H1 (cell line): ENCODE measurements around the gene SLC66A3. TPM values are rescaled to one million over a fixed set of nuclear protein-coding genes. Genes with fewer than 3 reads are reported as not detected.
A peak's percentile ranks its signal among the peaks of the same experiment; 100 is the strongest.

ENCODE experiments used
- CTCF ChIA-PET: fragments of 300-600 bp; sonication (Branson Sonifier 250); formaldehyde crosslinking; loops from one replicate; lab custom pipeline; 2021; ENCODE audit not compliant: partially characterized antibody; lab: Charles Lee
- POLR2A ChIA-PET: fragments of 300-600 bp; sonication (Branson Sonifier 250); formaldehyde crosslinking; loops from one replicate; lab custom pipeline; 2021; ENCODE audit warnings: inconsistent platforms; ENCODE audit not compliant: partially characterized antibody; lab: Charles Lee
- DNase-seq, 2 experiments: peaks; one replicate each; pipeline versions ENCODE4 v3.0.0 to v3.0.0-alpha.2; 2010 to 2022; ENCODE audit warnings: low spot score in 2 of 2, low read depth in 1 of 2, mixed read lengths in 1 of 2
- FAIRE-seq: peaks from 2 replicates; lab custom pipeline; 2011; peaks lifted over from hg19 to GRCh38; lab: Jason Lieb, UNC
- H2AFZ ChIP-seq: 2 replicates; pipeline ENCODE4 v1.8.1; 2012; ENCODE audit warnings: low read length, inconsistent platforms
- H2AK5ac ChIP-seq: 2 replicates; pipeline ENCODE4 v1.6.1; 2013; ENCODE audit warnings: low read depth, low read length
- H2BK120ac ChIP-seq: replicated peaks from 2 replicates; pipeline ENCODE3; 2013; ENCODE audit warnings: low read depth, low read length, inconsistent platforms
- H2BK12ac ChIP-seq: 2 replicates; pipeline ENCODE4 v1.6.1; 2013; ENCODE audit warnings: low read depth, low read length
- H2BK15ac ChIP-seq: 2 replicates; pipeline ENCODE4 v1.6.1; 2013; ENCODE audit warnings: low read length
- H2BK20ac ChIP-seq: 2 replicates; pipeline ENCODE4 v1.6.1; 2013; ENCODE audit warnings: low read length
- H2BK5ac ChIP-seq: 2 replicates; pipeline ENCODE4 v1.6.1; 2013; ENCODE audit warnings: low read depth, low read length
- H3K14ac ChIP-seq: 2 replicates; pipeline ENCODE4 v1.6.1; 2013; ENCODE audit warnings: inconsistent platforms; ENCODE audit not compliant: insufficient read length
- H3K18ac ChIP-seq: 2 replicates; pipeline ENCODE4 v1.6.1; 2013; ENCODE audit warnings: low read length; ENCODE audit errors: extremely low read depth
- H3K23ac ChIP-seq: 2 replicates; pipeline ENCODE4 v1.6.1; 2013; ENCODE audit warnings: inconsistent platforms; ENCODE audit not compliant: insufficient read length
- H3K23me2 ChIP-seq: 2 replicates; pipeline ENCODE4 v1.6.1; 2013; ENCODE audit warnings: low read depth, low read length
- H3K27ac ChIP-seq: 2 replicates; pipeline ENCODE4 v1.6.1; 2011; ENCODE audit warnings: low read depth, low read length, inconsistent platforms
- H3K27me3 ChIP-seq, 4 experiments: replicated peaks in 1 of 4; 1 replicate in 1 of 4; 2 replicates in 3 of 4; pipeline versions ENCODE4 v1.6.1 to v1.8.1; 2011 to 2013; ENCODE audit warnings: low read length in 3 of 4, mild to moderate bottlenecking in 3 of 4, inconsistent platforms in 2 of 4, mixed read lengths in 2 of 4, moderate library complexity in 1 of 4; ENCODE audit not compliant: control insufficient read depth in 3 of 4, insufficient read depth in 3 of 4; ENCODE audit errors: extremely low read depth in 1 of 4
- H3K36me3 ChIP-seq, 4 experiments: 2 replicates each; pipeline versions ENCODE4 v1.6.1 to v1.8.1; 2011 to 2013; ENCODE audit warnings: mild to moderate bottlenecking in 4 of 4, low read length in 3 of 4, moderate library complexity in 2 of 4, control low read depth in 1 of 4, inconsistent platforms in 1 of 4; ENCODE audit not compliant: insufficient read depth in 4 of 4, control insufficient read depth in 2 of 4
- H3K4ac ChIP-seq: replicated peaks from 2 replicates; pipeline ENCODE3; 2013; ENCODE audit warnings: low read length, low read depth, mixed read lengths, inconsistent platforms; ENCODE audit not compliant: insufficient read length
- H3K4me1 ChIP-seq, 4 experiments: replicated peaks in 1 of 4; 1 replicate in 1 of 4; 2 replicates in 3 of 4; pipeline versions ENCODE4 v1.6.1 to v1.8.1; 2011 to 2013; ENCODE audit warnings: low read length in 3 of 4, inconsistent platforms in 2 of 4, mixed read lengths in 1 of 4; ENCODE audit not compliant: insufficient read depth in 4 of 4, control insufficient read depth in 3 of 4
- H3K4me2 ChIP-seq, 2 experiments: 2 replicates each; pipeline versions ENCODE4 v1.6.1 to v1.8.1; 2011 to 2013; ENCODE audit warnings: low read depth in 2 of 2, low read length in 2 of 2, control low read depth in 1 of 2, inconsistent platforms in 1 of 2, mild to moderate bottlenecking in 1 of 2; ENCODE audit not compliant: insufficient read depth in 1 of 2
- H3K4me3 ChIP-seq, 4 experiments: fragments of 200-600, 300-600 bp in 1 of 4; sonication (generic), shearing (Covaris generic), sonication (Bioruptor Twin) in 1 of 4; 2 replicates each; pipeline versions ENCODE4 v1.5.1 to v1.8.1; 2011 to 2016; ENCODE audit warnings: low read length in 4 of 4, low read depth in 3 of 4, control low read depth in 2 of 4, inconsistent platforms in 2 of 4, mild to moderate bottlenecking in 2 of 4, mixed read lengths in 1 of 4, moderate library complexity in 1 of 4; ENCODE audit not compliant: insufficient read depth in 2 of 4; ENCODE audit errors: extremely low read depth in 1 of 4
- H3K56ac ChIP-seq: replicated peaks from 2 replicates; pipeline ENCODE3; 2013; ENCODE audit warnings: low read depth, mild to moderate bottlenecking, mixed read lengths, low read length, inconsistent platforms; ENCODE audit not compliant: insufficient read length
- H3K79me1 ChIP-seq: 2 replicates; pipeline ENCODE4 v1.6.1; 2013; ENCODE audit warnings: low read depth, low read length, control low read depth
- H3K79me2 ChIP-seq, 2 experiments: 2 replicates each; pipeline versions ENCODE4 v1.6.1 to v1.8.1; 2012 to 2013; ENCODE audit warnings: low read length in 2 of 2, mild to moderate bottlenecking in 2 of 2, inconsistent platforms in 1 of 2; ENCODE audit not compliant: insufficient read depth in 2 of 2, control insufficient read depth in 1 of 2
- H3K9ac ChIP-seq, 4 experiments: replicated peaks in 1 of 4; 1 replicate in 1 of 4; 2 replicates in 3 of 4; pipeline versions ENCODE4 v1.6.1 to v1.8.1; 2011 to 2013; ENCODE audit warnings: low read depth in 3 of 4, low read length in 3 of 4, control low read depth in 2 of 4, mild to moderate bottlenecking in 2 of 4, moderate library complexity in 2 of 4, inconsistent platforms in 1 of 4; ENCODE audit errors: extremely low read depth in 1 of 4
- H3K9me3 ChIP-seq, 2 experiments: 2 replicates each; pipeline versions ENCODE4 v1.6.1 to v1.8.1; 2012 to 2013; ENCODE audit warnings: mild to moderate bottlenecking in 2 of 2, moderate library complexity in 2 of 2, control low read depth in 1 of 2, inconsistent platforms in 1 of 2, low read depth in 1 of 2, low read length in 1 of 2, mixed read lengths in 1 of 2; ENCODE audit not compliant: insufficient read depth in 2 of 2
- H4K20me1 ChIP-seq, 2 experiments: replicated peaks in 1 of 2; 2 replicates each; pipeline versions ENCODE3 to v1.8.1; 2011 to 2013; ENCODE audit warnings: inconsistent platforms in 2 of 2, low read length in 2 of 2, mild to moderate bottlenecking in 1 of 2; ENCODE audit not compliant: insufficient read depth in 2 of 2, control insufficient read depth in 1 of 2
- H4K5ac ChIP-seq: 2 replicates; pipeline ENCODE4 v1.6.1; 2013; ENCODE audit warnings: low read length, low read depth, mixed read lengths, inconsistent platforms; ENCODE audit not compliant: insufficient read length
- H4K8ac ChIP-seq: 2 replicates; pipeline ENCODE4 v1.8.0; 2013; ENCODE audit warnings: mild to moderate bottlenecking, moderate library complexity, low read length, inconsistent platforms; ENCODE audit not compliant: insufficient read depth; ENCODE audit errors: extremely low read depth
- H4K91ac ChIP-seq: replicated peaks from 2 replicates; pipeline ENCODE3; 2013; ENCODE audit warnings: low read length, mixed read lengths, inconsistent platforms; ENCODE audit not compliant: insufficient read length
- CHD2 ChIP-seq: IDR thresholded peaks from 2 replicates; pipeline ENCODE4 v1.6.1; 2012; ENCODE audit warnings: low read length, improper control_type of control experiment
- CREB1 ChIP-seq: IDR thresholded peaks from 2 replicates; pipeline ENCODE4 v1.6.1; 2012; ENCODE audit warnings: inconsistent platforms
- GTF2F1 ChIP-seq: IDR thresholded peaks from 2 replicates; pipeline ENCODE4 v1.6.1; 2012; ENCODE audit warnings: low read depth, low read length, improper control_type of control experiment, borderline replicate concordance
- HDAC2 ChIP-seq, 2 experiments: fragments of 300-600 bp in 1 of 2; sonication (generic) in 1 of 2; IDR thresholded peaks; 2 replicates each; pipeline ENCODE4 v1.6.1; 2011 to 2012; ENCODE audit warnings: low read depth in 2 of 2, low read length in 2 of 2, mild to moderate bottlenecking in 2 of 2, moderate library complexity in 2 of 2, borderline replicate concordance in 1 of 2, inconsistent platforms in 1 of 2
- MAFK ChIP-seq: IDR thresholded peaks from 2 replicates; pipeline ENCODE4 v1.6.1; 2012; ENCODE audit warnings: low read depth, mild to moderate bottlenecking, improper control_type of control experiment, low read length
- POLR2AphosphoS5 ChIP-seq: IDR thresholded peaks from 2 replicates; pipeline ENCODE4 v1.6.1; 2011; ENCODE audit warnings: low read depth, low read length
- TCF12 ChIP-seq: IDR thresholded peaks from 2 replicates; pipeline ENCODE4 v1.6.1; 2011; ENCODE audit warnings: low read depth, mild to moderate bottlenecking, low read length
- WGBS, 2 experiments: shearing (Covaris generic) in 1 of 2; methylation state at CpG; one replicate each; pipeline versions ENCODE4 v1.1.6 to v1.1.7; 2013 to 2015; ENCODE audit warnings: low lambda C conversion rate in 2 of 2, mixed read lengths in 2 of 2, inconsistent platforms in 1 of 2, low coverage in 1 of 2, missing lambda C conversion rate in 1 of 2; ENCODE audit not compliant: insufficient replicate concordance in 2 of 2, insufficient coverage in 1 of 2, insufficient read length in 1 of 2; ENCODE audit errors: extremely low coverage in 1 of 2, missing lambda C conversion rate in 1 of 2; 5-methylcytosine and 5-hydroxymethylcytosine counted together
- polyA plus RNA-seq, 7 experiments: library from polyadenylated mRNA; depleted of rRNA in 3 of 7; stranded (reverse) in 5 of 7; unstranded in 2 of 7; fragments of >200 nt in 5 of 7; fragments of 200-250 nt in 2 of 7; gene quantifications; 1 replicate in 5 of 7; 2 replicates in 1 of 7; 4 replicates in 1 of 7; pipeline versions ENCODE4 v1.2.1 to v1.2.3, GENCODE V29; 2011 to 2013; ENCODE audit warnings: missing spikeins in 2 of 7, mixed read lengths in 2 of 7
- total RNA-seq: library from RNA; stranded (reverse); fragmentation: NEBNext Ultra II Directional; extraction: Animal tissue kit (Norgen Biotek cat#: 25700); gene quantifications from 2 replicates; pipeline ENCODE4 v1.2.1, GENCODE V29; 2021

Gene SLC66A3
- total and polyA plus RNA-seq, 2 of the 8 experiments (the other 6 are each of a cell fraction or from before 2014, with no cell fraction given), result 8.7 to 27.8 TPM

- Histone ChIP-seq H4K20me1 (no peaks in the 10 kb centered on the region), H2BK20ac (no peak overlapping the region), H3K56ac (no peak overlapping the region), H3K4me3 (no peak overlapping the region), H2BK5ac (no peak overlapping the region), H4K5ac (no peak overlapping the region), H4K8ac (no peak overlapping the region), H2BK12ac (no peak overlapping the region), H3K9ac (no peak overlapping the region), H3K79me2 (no peaks in the 10 kb centered on the region), H3K36me3 (no peaks in the 10 kb centered on the region), H3K23me2 (peaks cover 2% of the 10 kb centered on the region; the same call in 1 of the 2 replicates), H3K4me1 (peaks cover 0 to 5% (median 4%) of the 10 kb centered on the region in 4 experiments; a peak in 5 of 7 replicates), H2AFZ (no peak overlapping the region), H3K79me1 (no peaks in the 10 kb centered on the region), H2BK120ac (no peak overlapping the region), H3K18ac (no peak overlapping the region), H3K27me3 (peaks cover 0 to 13% (median 10%) of the 10 kb centered on the region in 4 experiments; a peak in 5 of 7 replicates), H3K27ac (no peak overlapping the region), H3K9me3 (peaks cover 0 to under 1% of the 10 kb centered on the region in 2 experiments; a peak in 2 of 4 replicates)
- CTCF ChIA-PET, result interaction anchor here (0.9 to 11.4 kb wide), 5 partner anchors 9 to 262 kb away, joined by 3 to 111 read pairs (median 4); a partner anchor contains a TSS
- TF ChIP-seq HDAC2 (IDR thresholded peaks at IDR 0.05; ENCODE audit: borderline replicate concordance in 1 of 2, low read depth in 2 of 2, low read length in 2 of 2), result no peak
- no peak for TF ChIP-seq MAFK
- TF ChIP-seq POLR2AphosphoS5, result peak; percentile 61; the same call in 1 of the 2 replicates
- no peak for TF ChIP-seq GTF2F1
- TF ChIP-seq CREB1, result no peak
- TF ChIP-seq TCF12, result no peak
- no peak for TF ChIP-seq CHD2
- TF ChIP-seq, all 59 proteins: peak for 1
- Histone ChIP-seq H4K91ac (no peak overlapping the region), H2AK5ac (no peak overlapping the region), H3K23ac (no peak overlapping the region), H3K4ac (no peak overlapping the region), H3K14ac (no peak overlapping the region), H3K4me2 (no peak overlapping the region), H2BK15ac (no peak overlapping the region)
- WGBS, 2 experiments, result 96% methylated on average over 6 of the region's 6 CpGs; no CpG with 5 or more reads in 1 of the 2 experiments
- no peak for DNase-seq
- POLR2A ChIA-PET, result no interaction called here
- FAIRE-seq, result no peak
Measured at GRCh38 chr2:11152591-11152990, 2.7 kb upstream of the SLC66A3 start.
